ENCODE measurements around the gene UBE2S.

DNA sequence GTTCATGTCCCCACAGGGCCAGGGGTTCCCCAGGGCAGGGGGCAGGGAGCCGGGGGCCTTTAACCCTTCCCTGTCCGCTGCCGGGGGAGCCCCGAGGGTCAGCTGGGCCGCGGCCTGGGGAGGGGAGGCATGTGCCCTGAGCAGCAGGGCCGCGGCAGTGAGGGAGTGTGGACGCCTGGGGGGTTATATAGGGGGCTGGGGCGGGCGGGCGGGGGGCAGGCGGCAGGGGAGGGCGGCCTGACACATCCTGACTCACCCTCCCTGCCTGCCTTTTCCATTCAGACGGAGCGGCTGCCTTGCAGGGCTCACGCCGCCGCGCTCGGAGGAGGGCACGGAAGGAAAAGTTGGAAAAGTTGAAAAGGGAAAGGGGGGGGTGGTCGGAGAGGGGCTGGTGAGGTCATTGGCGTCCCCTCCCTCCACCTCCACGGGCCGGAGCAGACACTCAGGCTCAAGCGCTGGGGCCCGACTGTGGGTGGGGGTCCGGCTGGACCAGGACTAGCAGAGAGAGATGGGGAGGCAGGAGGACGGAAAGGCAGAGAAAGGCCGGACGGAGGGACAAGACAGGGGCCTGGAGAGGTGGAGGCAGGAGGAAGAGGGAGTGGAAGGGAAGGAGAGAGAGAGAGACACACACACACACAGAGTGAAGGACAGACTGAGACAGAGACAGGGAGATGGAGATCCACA is 37.1 kb downstream of the UBE2S start, which contains the start of gene IL11:
- TF ChIP-seq, protein P1, sequence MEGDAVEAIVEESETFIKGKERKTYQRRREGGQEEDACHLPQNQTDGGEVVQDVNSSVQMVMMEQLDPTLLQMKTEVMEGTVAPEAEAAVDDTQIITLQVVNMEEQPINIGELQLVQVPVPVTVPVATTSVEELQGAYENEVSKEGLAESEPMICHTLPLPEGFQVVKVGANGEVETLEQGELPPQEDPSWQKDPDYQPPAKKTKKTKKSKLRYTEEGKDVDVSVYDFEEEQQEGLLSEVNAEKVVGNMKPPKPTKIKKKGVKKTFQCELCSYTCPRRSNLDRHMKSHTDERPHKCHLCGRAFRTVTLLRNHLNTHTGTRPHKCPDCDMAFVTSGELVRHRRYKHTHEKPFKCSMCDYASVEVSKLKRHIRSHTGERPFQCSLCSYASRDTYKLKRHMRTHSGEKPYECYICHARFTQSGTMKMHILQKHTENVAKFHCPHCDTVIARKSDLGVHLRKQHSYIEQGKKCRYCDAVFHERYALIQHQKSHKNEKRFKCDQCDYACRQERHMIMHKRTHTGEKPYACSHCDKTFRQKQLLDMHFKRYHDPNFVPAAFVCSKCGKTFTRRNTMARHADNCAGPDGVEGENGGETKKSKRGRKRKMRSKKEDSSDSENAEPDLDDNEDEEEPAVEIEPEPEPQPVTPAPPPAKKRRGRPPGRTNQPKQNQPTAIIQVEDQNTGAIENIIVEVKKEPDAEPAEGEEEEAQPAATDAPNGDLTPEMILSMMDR (IDR thresholded peaks at IDR 0.05), result no peak
- no peak for TF ChIP-seq SIN3A (IDR thresholded peaks at IDR 0.05; ENCODE audit: borderline replicate concordance, insufficient read depth, low read depth, low read length)
- TF ChIP-seq, protein P2, sequence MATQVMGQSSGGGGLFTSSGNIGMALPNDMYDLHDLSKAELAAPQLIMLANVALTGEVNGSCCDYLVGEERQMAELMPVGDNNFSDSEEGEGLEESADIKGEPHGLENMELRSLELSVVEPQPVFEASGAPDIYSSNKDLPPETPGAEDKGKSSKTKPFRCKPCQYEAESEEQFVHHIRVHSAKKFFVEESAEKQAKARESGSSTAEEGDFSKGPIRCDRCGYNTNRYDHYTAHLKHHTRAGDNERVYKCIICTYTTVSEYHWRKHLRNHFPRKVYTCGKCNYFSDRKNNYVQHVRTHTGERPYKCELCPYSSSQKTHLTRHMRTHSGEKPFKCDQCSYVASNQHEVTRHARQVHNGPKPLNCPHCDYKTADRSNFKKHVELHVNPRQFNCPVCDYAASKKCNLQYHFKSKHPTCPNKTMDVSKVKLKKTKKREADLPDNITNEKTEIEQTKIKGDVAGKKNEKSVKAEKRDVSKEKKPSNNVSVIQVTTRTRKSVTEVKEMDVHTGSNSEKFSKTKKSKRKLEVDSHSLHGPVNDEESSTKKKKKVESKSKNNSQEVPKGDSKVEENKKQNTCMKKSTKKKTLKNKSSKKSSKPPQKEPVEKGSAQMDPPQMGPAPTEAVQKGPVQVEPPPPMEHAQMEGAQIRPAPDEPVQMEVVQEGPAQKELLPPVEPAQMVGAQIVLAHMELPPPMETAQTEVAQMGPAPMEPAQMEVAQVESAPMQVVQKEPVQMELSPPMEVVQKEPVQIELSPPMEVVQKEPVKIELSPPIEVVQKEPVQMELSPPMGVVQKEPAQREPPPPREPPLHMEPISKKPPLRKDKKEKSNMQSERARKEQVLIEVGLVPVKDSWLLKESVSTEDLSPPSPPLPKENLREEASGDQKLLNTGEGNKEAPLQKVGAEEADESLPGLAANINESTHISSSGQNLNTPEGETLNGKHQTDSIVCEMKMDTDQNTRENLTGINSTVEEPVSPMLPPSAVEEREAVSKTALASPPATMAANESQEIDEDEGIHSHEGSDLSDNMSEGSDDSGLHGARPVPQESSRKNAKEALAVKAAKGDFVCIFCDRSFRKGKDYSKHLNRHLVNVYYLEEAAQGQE (IDR thresholded peaks at IDR 0.05; ENCODE audit: insufficient read depth in 1 of 2, low read depth in 2 of 2, low read length in 1 of 2), result no peak
- TF ChIP-seq TCF7L2 (IDR thresholded peaks at IDR 0.05; ENCODE audit: low read depth, low read length), result no peak
